ENCODE measurements around the gene NPHP4.

Gene NPHP4

GRCh38 chr1:5834477-5835178 lies 157.6 kb downstream of the NPHP4 start:
- no peak for ATAC-seq

GRCh38 chr1:5833911-5834310 lies 158.3 kb downstream of the NPHP4 start:
- TF ChIP-seq TOX (CRISPR knock-in tag; IDR thresholded peaks at IDR 0.05; ENCODE audit: borderline replicate concordance) (no peak), ZC3H10 (CRISPR knock-in tag; IDR thresholded peaks at IDR 0.05) (no peak), BACH2 (CRISPR knock-in tag; IDR thresholded peaks at IDR 0.05; ENCODE audit: borderline replicate concordance) (no peak), OSR1 (CRISPR knock-in tag; IDR thresholded peaks at IDR 0.05) (no peak), TCF4 (CRISPR knock-in tag; IDR thresholded peaks at IDR 0.05; ENCODE audit: borderline replicate concordance) (no peak), GLIS3 (CRISPR knock-in tag; IDR thresholded peaks at IDR 0.05) (no peak), ESRRG (CRISPR knock-in tag; IDR thresholded peaks at IDR 0.05) (no peak), PPARA (CRISPR knock-in tag; IDR thresholded peaks at IDR 0.05; ENCODE audit: borderline replicate concordance) (no peak), ZNF70 (CRISPR knock-in tag; IDR thresholded peaks at IDR 0.05) (no peak), RARB (CRISPR knock-in tag; IDR thresholded peaks at IDR 0.05) (no peak)
- TF ChIP-seq, protein P1, sequence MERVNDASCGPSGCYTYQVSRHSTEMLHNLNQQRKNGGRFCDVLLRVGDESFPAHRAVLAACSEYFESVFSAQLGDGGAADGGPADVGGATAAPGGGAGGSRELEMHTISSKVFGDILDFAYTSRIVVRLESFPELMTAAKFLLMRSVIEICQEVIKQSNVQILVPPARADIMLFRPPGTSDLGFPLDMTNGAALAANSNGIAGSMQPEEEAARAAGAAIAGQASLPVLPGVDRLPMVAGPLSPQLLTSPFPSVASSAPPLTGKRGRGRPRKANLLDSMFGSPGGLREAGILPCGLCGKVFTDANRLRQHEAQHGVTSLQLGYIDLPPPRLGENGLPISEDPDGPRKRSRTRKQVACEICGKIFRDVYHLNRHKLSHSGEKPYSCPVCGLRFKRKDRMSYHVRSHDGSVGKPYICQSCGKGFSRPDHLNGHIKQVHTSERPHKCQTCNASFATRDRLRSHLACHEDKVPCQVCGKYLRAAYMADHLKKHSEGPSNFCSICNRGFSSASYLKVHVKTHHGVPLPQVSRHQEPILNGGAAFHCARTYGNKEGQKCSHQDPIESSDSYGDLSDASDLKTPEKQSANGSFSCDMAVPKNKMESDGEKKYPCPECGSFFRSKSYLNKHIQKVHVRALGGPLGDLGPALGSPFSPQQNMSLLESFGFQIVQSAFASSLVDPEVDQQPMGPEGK (CRISPR knock-in tag; IDR thresholded peaks at IDR 0.05; ENCODE audit: borderline replicate concordance): no peak
- TF ChIP-seq, protein P2, sequence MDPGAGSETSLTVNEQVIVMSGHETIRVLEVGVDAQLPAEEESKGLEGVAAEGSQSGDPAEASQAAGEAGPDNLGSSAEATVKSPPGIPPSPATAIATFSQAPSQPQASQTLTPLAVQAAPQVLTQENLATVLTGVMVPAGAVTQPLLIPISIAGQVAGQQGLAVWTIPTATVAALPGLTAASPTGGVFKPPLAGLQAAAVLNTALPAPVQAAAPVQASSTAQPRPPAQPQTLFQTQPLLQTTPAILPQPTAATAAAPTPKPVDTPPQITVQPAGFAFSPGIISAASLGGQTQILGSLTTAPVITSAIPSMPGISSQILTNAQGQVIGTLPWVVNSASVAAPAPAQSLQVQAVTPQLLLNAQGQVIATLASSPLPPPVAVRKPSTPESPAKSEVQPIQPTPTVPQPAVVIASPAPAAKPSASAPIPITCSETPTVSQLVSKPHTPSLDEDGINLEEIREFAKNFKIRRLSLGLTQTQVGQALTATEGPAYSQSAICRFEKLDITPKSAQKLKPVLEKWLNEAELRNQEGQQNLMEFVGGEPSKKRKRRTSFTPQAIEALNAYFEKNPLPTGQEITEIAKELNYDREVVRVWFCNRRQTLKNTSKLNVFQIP (CRISPR knock-in tag; IDR thresholded peaks at IDR 0.05; ENCODE audit: borderline replicate concordance, low read depth): no peak
- TF ChIP-seq, protein P3, sequence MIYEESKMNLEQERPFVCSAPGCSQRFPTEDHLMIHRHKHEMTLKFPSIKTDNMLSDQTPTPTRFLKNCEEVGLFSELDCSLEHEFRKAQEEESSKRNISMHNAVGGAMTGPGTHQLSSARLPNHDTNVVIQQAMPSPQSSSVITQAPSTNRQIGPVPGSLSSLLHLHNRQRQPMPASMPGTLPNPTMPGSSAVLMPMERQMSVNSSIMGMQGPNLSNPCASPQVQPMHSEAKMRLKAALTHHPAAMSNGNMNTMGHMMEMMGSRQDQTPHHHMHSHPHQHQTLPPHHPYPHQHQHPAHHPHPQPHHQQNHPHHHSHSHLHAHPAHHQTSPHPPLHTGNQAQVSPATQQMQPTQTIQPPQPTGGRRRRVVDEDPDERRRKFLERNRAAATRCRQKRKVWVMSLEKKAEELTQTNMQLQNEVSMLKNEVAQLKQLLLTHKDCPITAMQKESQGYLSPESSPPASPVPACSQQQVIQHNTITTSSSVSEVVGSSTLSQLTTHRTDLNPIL (CRISPR knock-in tag; IDR thresholded peaks at IDR 0.05; ENCODE audit: low read depth): no peak
- ATAC-seq: no peak

More at GRCh38 chr1:5834477-5835178, 157.6 kb downstream of the NPHP4 start:
- TF ChIP-seq RARB (CRISPR knock-in tag; IDR thresholded peaks at IDR 0.05) (no peak), TCF4 (CRISPR knock-in tag; IDR thresholded peaks at IDR 0.05; ENCODE audit: borderline replicate concordance) (no peak), ZC3H10 (CRISPR knock-in tag; IDR thresholded peaks at IDR 0.05) (no peak), OSR1 (CRISPR knock-in tag; IDR thresholded peaks at IDR 0.05) (no peak), TOX (CRISPR knock-in tag; IDR thresholded peaks at IDR 0.05; ENCODE audit: borderline replicate concordance) (no peak), ZNF70 (CRISPR knock-in tag; IDR thresholded peaks at IDR 0.05) (no peak), ARNTL (CRISPR knock-in tag; IDR thresholded peaks at IDR 0.05; ENCODE audit: borderline replicate concordance, low read depth) (no peak), TSHZ2 (CRISPR knock-in tag; IDR thresholded peaks at IDR 0.05) (no peak), BACH2 (CRISPR knock-in tag; IDR thresholded peaks at IDR 0.05; ENCODE audit: borderline replicate concordance) (no peak), CSDC2 (CRISPR knock-in tag; IDR thresholded peaks at IDR 0.05) (no peak), ZNF565 (CRISPR knock-in tag; conservative IDR thresholded peaks at IDR 0.05; ENCODE audit: low read depth) (no peak)

DNA sequence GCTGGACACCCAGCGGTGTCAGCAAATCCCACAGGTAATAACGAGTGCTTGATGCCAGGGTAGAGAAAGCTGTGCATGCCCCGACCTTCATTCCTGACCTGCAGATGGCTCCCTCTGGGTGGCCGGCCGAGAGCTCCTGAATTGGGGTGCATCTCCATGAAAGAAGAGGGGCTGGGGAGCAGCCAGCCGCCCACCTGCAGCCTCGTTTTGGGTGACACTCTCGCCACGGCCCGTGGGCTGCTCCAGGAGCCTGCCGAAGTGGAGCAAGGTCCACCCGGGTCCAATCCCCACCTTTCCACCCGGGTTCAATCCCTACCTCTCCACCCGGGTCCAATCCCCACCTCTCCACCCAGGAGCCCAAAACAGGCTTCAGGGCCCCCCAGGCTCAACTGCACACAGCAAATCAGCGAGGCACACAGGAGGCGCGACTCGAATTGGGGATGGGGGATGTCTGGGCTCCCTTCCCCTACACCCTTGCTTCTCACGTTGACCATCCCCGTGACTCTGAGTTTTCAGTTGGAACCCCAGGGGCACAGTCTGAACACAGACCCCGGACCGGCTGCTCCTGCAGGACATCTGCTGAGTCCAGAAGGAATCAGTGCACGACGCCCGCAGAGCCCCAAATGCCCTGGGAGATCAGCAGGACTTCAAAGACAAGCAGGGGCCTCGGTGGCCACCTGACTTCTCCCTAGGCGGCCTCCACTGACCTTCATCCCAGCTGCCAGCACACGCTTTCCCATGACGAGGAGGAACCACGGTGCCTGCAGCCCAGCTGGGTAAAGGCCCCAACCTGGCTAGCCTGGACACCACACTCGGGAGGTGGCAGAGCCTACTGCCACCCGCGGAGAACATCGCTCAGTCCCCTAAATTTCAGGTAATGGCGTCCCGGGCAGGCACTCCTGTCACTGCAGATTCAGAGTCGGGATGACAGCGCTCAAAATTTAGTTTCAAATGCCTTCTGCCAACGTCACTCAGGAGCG lies 159.0 kb downstream of the NPHP4 start:
- TF ChIP-seq ZNF565 (CRISPR knock-in tag; conservative IDR thresholded peaks at IDR 0.05; ENCODE audit: low read depth): no peak
- TF ChIP-seq CSDC2 (CRISPR knock-in tag; IDR thresholded peaks at IDR 0.05): no peak
- TF ChIP-seq, protein P1 (CRISPR knock-in tag; IDR thresholded peaks at IDR 0.05; ENCODE audit: borderline replicate concordance): no peak
- no peak for TF ChIP-seq RARB (CRISPR knock-in tag; IDR thresholded peaks at IDR 0.05)
- no peak for TF ChIP-seq ARNTL (CRISPR knock-in tag; IDR thresholded peaks at IDR 0.05; ENCODE audit: borderline replicate concordance, low read depth)
- TF ChIP-seq PPARA (CRISPR knock-in tag; IDR thresholded peaks at IDR 0.05; ENCODE audit: borderline replicate concordance): no peak
- no peak for TF ChIP-seq SNAI2 (CRISPR knock-in tag; IDR thresholded peaks at IDR 0.05)
- no peak for TF ChIP-seq ZC3H10 (CRISPR knock-in tag; IDR thresholded peaks at IDR 0.05)
- no peak for TF ChIP-seq TOX (CRISPR knock-in tag; IDR thresholded peaks at IDR 0.05; ENCODE audit: borderline replicate concordance)
- TF ChIP-seq, protein P2 (CRISPR knock-in tag; IDR thresholded peaks at IDR 0.05; ENCODE audit: borderline replicate concordance, low read depth): no peak
- TF ChIP-seq, protein P4, sequence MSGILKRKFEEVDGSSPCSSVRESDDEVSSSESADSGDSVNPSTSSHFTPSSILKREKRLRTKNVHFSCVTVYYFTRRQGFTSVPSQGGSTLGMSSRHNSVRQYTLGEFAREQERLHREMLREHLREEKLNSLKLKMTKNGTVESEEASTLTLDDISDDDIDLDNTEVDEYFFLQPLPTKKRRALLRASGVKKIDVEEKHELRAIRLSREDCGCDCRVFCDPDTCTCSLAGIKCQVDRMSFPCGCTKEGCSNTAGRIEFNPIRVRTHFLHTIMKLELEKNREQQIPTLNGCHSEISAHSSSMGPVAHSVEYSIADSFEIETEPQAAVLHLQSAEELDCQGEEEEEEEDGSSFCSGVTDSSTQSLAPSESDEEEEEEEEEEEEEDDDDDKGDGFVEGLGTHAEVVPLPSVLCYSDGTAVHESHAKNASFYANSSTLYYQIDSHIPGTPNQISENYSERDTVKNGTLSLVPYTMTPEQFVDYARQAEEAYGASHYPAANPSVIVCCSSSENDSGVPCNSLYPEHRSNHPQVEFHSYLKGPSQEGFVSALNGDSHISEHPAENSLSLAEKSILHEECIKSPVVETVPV (CRISPR knock-in tag; IDR thresholded peaks at IDR 0.05): no peak
- no peak for ATAC-seq
